ENCODE data around the gene ACAD11. TPM values are rescaled to one million over a fixed set of nuclear protein-coding genes. Genes with fewer than 3 reads are reported as not detected.

Gene ACAD11
- total and polyA plus RNA-seq, 9 of the 15 experiments (the other 6 are each of a cell fraction or from before 2014, with no cell fraction given), result 1.3 to 8.4 (median 4.0) TPM

GRCh38 chr3:132626955-132627354 is 32.7 kb downstream of the ACAD11 start:
- Histone ChIP-seq H3K4me1 (replicated peaks in 1 of 2; ENCODE audit: control insufficient read depth in 2 of 2, insufficient read depth in 2 of 2, low read length in 2 of 2) (no peaks in the 10 kb centered on the region), H3K27me3 (ENCODE audit: control insufficient read depth in 2 of 2, insufficient read depth in 2 of 2, low read length in 2 of 2) (no peaks in the 10 kb centered on the region), H3K4me2 (ENCODE audit: insufficient read depth, low read length) (no peak overlapping the region), H3K9me1 (ENCODE audit: control insufficient read depth, insufficient read depth, low read length) (no peaks in the 10 kb centered on the region), H3K27ac (ENCODE audit: extremely low read depth, low read depth, low read length) (no peak overlapping the region), H3K9me3 (replicated peaks; ENCODE audit: control insufficient read depth, insufficient read depth, low read depth, low read length) (no peaks in the 10 kb centered on the region), H2AFZ (ENCODE audit: low read depth, low read length) (no peak overlapping the region), H3K9ac (ENCODE audit: insufficient read depth in 1 of 2, low read depth in 2 of 2, low read length in 2 of 2) (no peak overlapping the region), H3K4me3 (no peak overlapping the region), H4K20me1 (replicated peaks; ENCODE audit: control insufficient read depth, insufficient read depth, low read length) (no peaks in the 10 kb centered on the region), H3K79me2 (ENCODE audit: control insufficient read depth, insufficient read depth, low read length) (no peaks in the 10 kb centered on the region), H3K36me3 (ENCODE audit: control insufficient read depth, insufficient read depth, low read length) (no peaks in the 10 kb centered on the region)
- ATAC-seq, result no peak
- ChIA-PET POLR2A (no interaction called here), CTCF (ENCODE audit: low intra/inter-chr PET ratio) (no interaction called here)
- intact Hi-C loops (cut with micrococcal nuclease) (no loop called here), in situ Hi-C loops (cut with MboI) (no loop called here)
- no peak for FAIRE-seq
- DNase-seq (ENCODE audit: extremely low read depth in 1 of 4, low spot score in 3 of 4), result no peak
- BruUV-seq (replicated peaks), result no TSS peak
- TF ChIP-seq FUS (optimal IDR thresholded peaks at IDR 0.05; ENCODE audit: low read depth, low read length) (no peak), E2F6 (IDR thresholded peaks at IDR 0.05; ENCODE audit: borderline replicate concordance in 1 of 2, extremely low read depth in 1 of 2, insufficient read depth in 1 of 2, insufficient read length in 1 of 2, low read depth in 1 of 2, low read length in 1 of 2, poor library complexity in 1 of 2, severe bottlenecking in 1 of 2) (no peak), CREB1 (IDR thresholded peaks at IDR 0.05) (no peak), CREB1 (CRISPR knock-in tag; IDR thresholded peaks at IDR 0.05) (no peak), JUN (IDR thresholded peaks at IDR 0.05; ENCODE audit: borderline replicate concordance, low read depth, low read length) (no peak), JUN (CRISPR knock-in tag; IDR thresholded peaks at IDR 0.05; ENCODE audit: borderline replicate concordance) (no peak), TFE3 (CRISPR knock-in tag; IDR thresholded peaks at IDR 0.05) (no peak), ZNF561 (CRISPR knock-in tag; conservative IDR thresholded peaks at IDR 0.05) (no peak), EGR1 (conservative IDR thresholded peaks at IDR 0.05) (no peak), ZNF133 (CRISPR knock-in tag; IDR thresholded peaks at IDR 0.05) (no peak)
- WGBS (ENCODE audit: insufficient coverage, low coverage, missing lambda C conversion rate), result 58% methylated on average over 5 of the region's 6 CpGs
